SH-SY5Y (cell line): ENCODE data around the gene ANTXR1.

ENCODE experiments used
- GATA2 ChIP-seq: IDR thresholded peaks from 2 replicates; pipeline ENCODE4 v1.6.1; 2011; ENCODE audit warnings: mild to moderate bottlenecking, low read depth, low read length
- GATA3 ChIP-seq: IDR thresholded peaks from 2 replicates; pipeline ENCODE4 v1.6.1; 2011; ENCODE audit warnings: low read depth, mild to moderate bottlenecking, low read length, moderate library complexity

DNA sequence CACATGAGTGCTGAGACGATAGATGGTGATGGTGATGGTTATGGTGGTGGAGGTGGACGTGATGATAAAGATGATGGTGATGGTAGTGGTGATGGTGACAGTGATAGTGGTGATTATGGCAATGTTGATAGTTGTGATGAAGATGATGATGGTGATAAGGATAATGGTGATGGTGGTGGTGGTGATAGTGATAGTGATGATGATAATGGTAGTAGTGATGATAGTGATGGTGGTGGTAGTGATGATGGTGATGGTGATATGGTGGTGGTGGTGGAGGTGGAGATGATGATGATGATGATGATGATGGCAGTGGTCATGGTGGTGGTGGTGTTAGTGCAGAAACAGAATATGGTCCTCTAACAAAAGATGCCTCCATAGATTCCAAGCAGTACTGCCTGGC is 10.3 kb downstream of the ANTXR1 start:
- TF ChIP-seq GATA3 (no peak), GATA2 (no peak)
